HG02798 (cell line): ENCODE results near the gene IRF5.
A peak's percentile ranks its signal among the peaks of the same experiment; 100 is the strongest.
"Not testable (repeated sequence)": the region's sequence is repeated elsewhere in the genome, so short reads cannot be mapped to it uniquely, and the experiment has no call there.

Experiments used
- ATAC-seq: cut with Tn5 transposase; IDR thresholded peaks from one replicate; pipeline ENCODE4 v1.9.1; 2021; ENCODE audit warnings: mild to moderate bottlenecking; ENCODE audit not compliant: unreplicated experiment, poor library complexity

IRF5 gene

GRCh38 chr7:128904381-128905197 is 33.1 kb upstream of the IRF5 start:
- peak; percentile 51 for ATAC-seq

GRCh38 chr7:128906001-128906765 is 31.5 kb upstream of the IRF5 start:
- no peak for ATAC-seq

- ATAC-seq = no peak
Observed at GRCh38 chr7:128906766-128907559, 30.8 kb upstream of the IRF5 start.

DNA sequence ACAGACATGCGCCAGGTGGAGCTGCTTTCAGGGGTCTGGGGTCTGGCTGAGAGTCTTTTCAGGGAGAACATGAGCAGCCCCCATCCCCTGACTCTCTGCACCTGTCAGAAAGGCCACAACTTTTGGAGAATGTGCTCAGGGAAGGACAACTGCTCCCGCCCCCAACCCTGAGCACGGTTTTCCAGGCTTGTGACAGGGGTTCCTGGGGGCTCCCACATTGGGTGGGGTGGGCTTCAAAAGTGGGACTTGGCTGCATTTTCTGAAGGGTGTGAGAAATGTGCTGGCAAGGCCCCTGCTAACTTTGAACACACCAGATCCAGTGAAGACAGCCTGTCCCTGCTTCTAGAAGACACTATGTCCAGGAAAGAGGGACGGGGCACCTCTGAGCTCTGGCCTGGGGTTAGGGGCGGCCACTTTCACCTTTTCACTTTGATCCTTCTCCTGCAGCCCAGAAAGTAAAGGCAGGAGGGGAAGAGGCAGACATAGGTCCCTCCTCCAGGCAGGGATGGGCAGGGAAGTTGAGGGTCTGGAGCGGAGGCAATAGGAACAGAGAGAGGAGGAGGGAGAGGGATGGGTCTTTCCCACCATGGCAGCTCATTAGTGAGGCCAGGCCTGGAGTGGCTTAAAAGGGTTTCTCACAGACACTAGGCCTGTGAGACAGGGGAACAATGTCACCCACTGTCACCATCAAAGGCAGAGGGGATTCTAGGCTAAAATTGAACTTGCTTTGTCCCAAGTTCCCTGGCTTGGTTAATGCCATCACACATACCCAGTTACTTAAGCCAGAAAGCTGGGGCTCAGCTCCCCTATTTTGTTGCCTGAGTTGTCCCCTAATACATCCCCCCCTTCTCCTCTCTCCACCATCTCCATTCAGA is 28.7 kb upstream of the IRF5 start:
- ATAC-seq = no peak

- ATAC-seq = no peak
Observed at GRCh38 chr7:128909625-128910568, 27.8 kb upstream of the IRF5 start.

- no peak for ATAC-seq
Observed at GRCh38 chr7:128910569-128910945, 27.2 kb upstream of the IRF5 start, which contains the start of gene KCP. Gene KCP, minus strand, starts transcription at chr7:128910709. Its CDS starts 33 bp downstream, at chr7:128910676.

GRCh38 chr7:128911423-128912031 is 26.2 kb upstream of the IRF5 start:
- ATAC-seq = no peak

- no peak for ATAC-seq
Observed at GRCh38 chr7:128912281-128912680, 25.4 kb upstream of the IRF5 start.

- ATAC-seq = not testable (repeated sequence)
Observed at GRCh38 chr7:128912709-128913495, 24.8 kb upstream of the IRF5 start.

- no peak for ATAC-seq
Observed at GRCh38 chr7:128913870-128914565, 23.7 kb upstream of the IRF5 start.

- ATAC-seq = peak; percentile 45
Observed at GRCh38 chr7:128914566-128915151, 23.1 kb upstream of the IRF5 start.

DNA sequence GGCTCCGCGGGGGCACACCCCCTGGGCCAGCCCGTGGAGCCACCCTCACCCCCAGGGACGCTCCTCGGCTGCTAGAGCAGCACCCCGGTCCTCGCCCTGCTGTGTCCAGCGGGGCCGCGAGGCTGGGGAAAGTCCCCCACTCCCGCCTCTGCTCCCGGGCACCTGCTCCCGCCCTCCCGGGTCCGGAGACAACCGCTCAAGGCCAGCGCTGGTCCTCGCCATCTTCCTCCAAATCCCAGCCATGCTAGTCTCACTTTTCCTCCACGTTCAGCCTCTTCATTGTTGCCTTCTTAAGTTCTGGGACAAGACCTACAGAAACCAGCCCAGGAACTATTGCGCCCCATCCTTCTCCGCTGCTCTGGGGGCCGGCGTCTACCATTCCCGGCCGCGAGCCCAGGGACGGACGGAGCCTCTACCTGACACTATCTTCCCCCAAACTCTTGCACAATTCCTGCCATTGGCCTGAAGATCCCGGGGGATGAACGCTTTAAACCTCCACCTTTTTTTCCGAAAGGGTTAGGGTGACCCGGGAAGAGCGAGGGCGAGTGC is 22.4 kb upstream of the IRF5 start:
- ATAC-seq = no peak

- no peak for ATAC-seq
Observed at GRCh38 chr7:128915841-128916642, 21.7 kb upstream of the IRF5 start.

- ATAC-seq = no peak
Observed at GRCh38 chr7:128916643-128916915, 21.1 kb upstream of the IRF5 start.

DNA sequence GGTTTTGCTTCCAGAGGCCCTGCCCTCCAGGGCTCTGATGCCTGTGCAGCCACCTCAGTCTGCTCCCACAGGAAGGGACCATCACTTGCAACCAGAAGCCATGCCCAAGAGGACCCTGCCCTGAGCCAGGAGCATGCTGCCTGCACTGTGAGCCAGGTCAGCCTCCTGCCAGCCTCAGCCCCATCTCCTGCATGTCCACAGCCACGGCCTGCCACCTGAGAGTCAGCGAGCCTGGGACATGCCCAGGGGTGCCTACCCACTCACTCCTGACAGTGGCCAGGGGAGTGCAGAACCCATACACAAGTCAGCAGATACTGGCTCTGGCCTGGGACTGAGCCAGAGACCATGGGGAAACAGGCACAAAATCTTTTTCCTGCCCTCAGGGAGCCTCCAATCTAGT is 20.6 kb upstream of the IRF5 start:
- no peak for ATAC-seq
